ENCODE measurements around the gene PDCD1LG2.

GRCh38 chr9:5611321-5612184, 101.2 kb downstream of the PDCD1LG2 start:
- TF ChIP-seq CTCF (IDR thresholded peaks at IDR 0.05) (no peak), POLR2AphosphoS5 (IDR thresholded peaks at IDR 0.05) (no peak), EP300 (IDR thresholded peaks at IDR 0.05) (no peak), POLR2A (IDR thresholded peaks at IDR 0.05) (no peak)
